ACC112 (cell line): ENCODE results near the gene KRTAP13-3.

Experiments used
- H2AFZ ChIP-seq: fragments of 200-600 bp; sonication (generic); one replicate; pipeline ENCODE4 v1.6.0; 2017; ENCODE audit warnings: antibody characterized with exemption, low read length; ENCODE audit not compliant: unreplicated experiment
- H3K27ac ChIP-seq: fragments of 200-600 bp; sonication (generic); 2 replicates; pipeline ENCODE4 v1.5.1; 2014; ENCODE audit warnings: low read depth, mild to moderate bottlenecking, antibody characterized with exemption, low read length, moderate library complexity
- H3K27me3 ChIP-seq: fragments of 200-600 bp; sonication (generic); 2 replicates; pipeline ENCODE4 v1.6.1; 2014; ENCODE audit warnings: mild to moderate bottlenecking, antibody characterized with exemption, low read length, moderate library complexity, mixed read lengths; ENCODE audit not compliant: insufficient read depth
- H3K36me3 ChIP-seq: fragments of 200-600 bp; sonication (generic); 2 replicates; pipeline ENCODE4 v1.6.1; 2016; ENCODE audit warnings: mild to moderate bottlenecking, antibody characterized with exemption, low read length, moderate library complexity, mixed read lengths; ENCODE audit not compliant: insufficient read depth
- H3K4me1 ChIP-seq: fragments of 200-600 bp; sonication (generic); one replicate; pipeline ENCODE4 v1.6.1; 2016; ENCODE audit warnings: low read length, mixed read lengths; ENCODE audit not compliant: insufficient read depth, unreplicated experiment, control insufficient read depth
- H3K4me3 ChIP-seq: fragments of 200-600 bp; sonication (generic); 2 replicates; pipeline ENCODE4 v1.5.1; 2014; ENCODE audit warnings: mild to moderate bottlenecking, low read depth, low read length
- H3K79me2 ChIP-seq: fragments of 200-600 bp; sonication (generic); one replicate; pipeline ENCODE4 v1.6.0; 2016; ENCODE audit warnings: low read length; ENCODE audit not compliant: control insufficient read depth, unreplicated experiment, insufficient read depth

KRTAP13-3 gene, protein sequence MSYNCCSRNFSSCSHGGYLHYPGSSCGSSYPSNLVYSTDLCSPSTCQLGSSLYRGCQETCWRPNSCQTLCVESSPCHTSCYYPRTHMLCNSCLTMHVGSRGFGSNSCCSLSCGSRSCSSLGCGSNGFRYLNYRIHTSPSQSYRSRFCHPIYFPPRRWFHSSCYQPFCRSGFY

DNA sequence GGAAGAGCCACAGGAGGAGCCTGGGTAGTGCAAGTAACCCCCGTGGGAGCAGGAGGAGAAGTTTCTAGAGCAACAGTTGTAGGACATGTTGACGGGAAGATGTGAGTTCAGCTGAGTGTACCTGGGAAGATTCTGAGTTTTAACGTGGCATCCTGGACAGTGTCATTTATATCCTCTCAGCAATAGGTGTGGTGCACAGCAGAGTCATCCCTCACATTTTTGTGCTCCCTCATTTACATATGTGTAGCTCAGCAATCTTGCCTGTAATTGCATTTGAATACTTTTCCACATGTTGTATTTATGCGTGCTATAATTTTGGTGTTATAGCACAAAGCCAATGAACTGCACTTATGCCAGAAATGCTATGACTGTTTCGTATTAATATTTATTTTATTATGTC lies at the start of gene KRTAP13-3:
TSS of gene KRTAP13-3 (minus strand) at position 101 of the 400 bp plus-strand sequence. CDS start at position 87, 14 bp downstream.
- Histone ChIP-seq H3K27me3 (0 out of 2 replicates have a peak, but pooled peaks cover 2% of the 10 kb centered on the region), H3K79me2 (no peaks in the 10 kb centered on the region), H3K4me1 (no peaks in the 10 kb centered on the region), H3K27ac (no peak within 1 kb of the TSS), H2AFZ (no peak within 1 kb of the TSS), H3K36me3 (no peaks in the 10 kb centered on the region), H3K4me3 (no peak within 1 kb of the TSS)

DNA sequence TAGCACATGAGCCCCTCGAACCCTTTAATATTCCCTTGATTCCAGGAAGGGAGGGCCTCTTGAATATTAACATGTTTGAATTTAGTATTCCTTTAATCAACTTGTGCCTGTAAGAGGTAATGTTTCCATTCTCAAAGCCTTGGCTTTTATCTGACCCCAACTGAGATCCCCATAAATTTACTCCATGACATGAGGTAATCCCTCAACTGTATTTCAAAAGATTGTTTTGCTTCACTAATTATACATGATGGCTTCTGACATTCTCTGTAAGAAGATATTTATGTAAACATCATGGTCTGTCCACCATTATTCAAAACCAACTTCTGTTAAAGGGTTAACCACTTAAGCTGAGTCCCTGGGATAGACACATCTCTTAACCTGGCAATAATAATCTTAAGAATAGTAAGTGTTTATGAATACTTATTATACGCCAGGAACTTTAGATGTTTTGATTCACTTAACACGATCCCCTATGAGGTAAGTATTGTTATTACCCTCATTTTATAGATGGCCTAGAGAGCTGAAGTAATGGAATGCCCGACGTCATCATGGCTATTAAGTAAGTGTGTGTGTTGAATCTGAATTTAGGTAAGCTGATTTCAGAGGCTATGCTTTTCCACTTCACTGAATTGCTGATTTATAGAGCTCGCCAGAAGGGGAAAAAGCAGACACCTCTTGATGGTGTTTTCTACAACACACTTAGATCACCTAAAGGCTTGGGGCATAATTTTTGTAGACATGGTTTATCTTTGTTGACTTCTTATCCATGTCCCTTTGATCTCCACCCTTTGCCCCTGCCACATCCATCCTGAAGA lies 43.4 kb upstream of the KRTAP13-3 start:
- Histone ChIP-seq H3K36me3 (no peaks in the 10 kb centered on the region), H3K4me1 (no peaks in the 10 kb centered on the region), H2AFZ (no peak overlapping the region), H3K27me3 (no peaks in the 10 kb centered on the region), H3K27ac (no peak overlapping the region), H3K4me3 (no peak overlapping the region), H3K79me2 (no peaks in the 10 kb centered on the region)

DNA sequence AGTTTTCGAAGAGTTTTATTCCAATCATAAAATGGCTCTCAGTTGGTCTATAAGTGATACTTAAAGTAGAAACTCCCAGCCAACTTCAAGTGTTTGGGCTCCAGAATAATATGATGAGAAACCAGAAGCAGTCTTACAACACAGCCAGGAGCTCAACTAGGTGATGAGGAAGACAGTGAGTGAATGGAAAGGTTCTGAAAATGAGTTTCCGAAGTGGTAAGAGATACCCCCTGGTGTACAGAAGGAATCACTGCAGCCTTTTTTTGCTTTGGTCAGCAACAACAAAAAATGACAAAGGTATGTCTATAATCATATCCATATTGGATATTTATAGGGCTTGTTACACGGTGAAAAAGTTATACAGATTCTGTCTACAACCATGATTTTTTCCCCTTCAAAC lies 38.0 kb upstream of the KRTAP13-3 start:
- no peak overlapping the region for H3K27ac ChIP-seq
- H3K79me2 ChIP-seq, result no peaks in the 10 kb centered on the region
- no peaks in the 10 kb centered on the region for H3K27me3 ChIP-seq
- H2AFZ ChIP-seq, result no peak overlapping the region
- H3K36me3 ChIP-seq, result no peaks in the 10 kb centered on the region
- no peak overlapping the region for H3K4me3 ChIP-seq
- H3K4me1 ChIP-seq, result no peaks in the 10 kb centered on the region

DNA sequence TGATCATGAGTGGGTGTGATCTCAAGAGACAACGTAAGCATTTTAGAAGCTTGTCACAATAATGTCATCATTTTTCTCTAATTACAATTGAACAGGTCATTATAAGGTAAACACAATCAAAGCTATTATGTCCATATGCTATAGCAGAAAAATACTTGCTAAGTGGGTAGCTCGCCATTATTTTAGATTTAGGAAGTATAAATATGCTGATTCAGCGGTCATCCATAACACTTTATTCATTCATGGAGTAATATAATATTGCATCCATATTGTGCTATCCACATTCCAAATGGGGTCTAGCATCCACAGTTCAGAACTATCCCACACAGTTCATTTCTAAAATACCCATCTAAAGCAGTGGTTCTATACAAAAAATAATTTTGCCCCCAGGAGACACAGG lies 22.8 kb upstream of the KRTAP13-3 start:
- Histone ChIP-seq H3K4me3 (no peak overlapping the region), H3K27me3 (no peaks in the 10 kb centered on the region), H3K79me2 (no peaks in the 10 kb centered on the region), H3K4me1 (no peaks in the 10 kb centered on the region), H3K36me3 (no peaks in the 10 kb centered on the region), H3K27ac (no peak overlapping the region), H2AFZ (no peak overlapping the region)

DNA sequence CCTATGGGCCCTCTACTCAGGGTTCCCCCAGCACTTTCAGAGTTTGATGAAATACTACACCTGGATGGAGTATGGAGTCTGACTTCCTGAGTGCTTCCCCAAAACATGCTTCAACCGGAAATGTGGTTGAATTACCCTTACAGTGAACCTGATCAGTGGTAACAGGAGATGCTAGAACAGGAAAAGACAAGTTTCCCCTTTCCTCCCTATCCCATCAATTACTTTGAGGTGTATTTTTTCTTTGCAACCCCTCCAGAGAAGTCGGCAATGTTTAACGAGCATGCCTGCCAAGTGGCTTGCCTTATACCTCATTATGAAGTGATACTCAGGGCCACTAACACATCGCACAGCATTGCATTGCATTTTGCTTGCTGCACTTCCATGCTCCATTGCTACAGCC lies 21.3 kb upstream of the KRTAP13-3 start:
- H3K4me1 ChIP-seq, result no peaks in the 10 kb centered on the region
- H3K4me3 ChIP-seq, result no peak overlapping the region
- no peaks in the 10 kb centered on the region for H3K79me2 ChIP-seq
- no peaks in the 10 kb centered on the region for H3K27me3 ChIP-seq
- no peak overlapping the region for H3K27ac ChIP-seq
- H3K36me3 ChIP-seq, result no peaks in the 10 kb centered on the region
- no peak overlapping the region for H2AFZ ChIP-seq

DNA sequence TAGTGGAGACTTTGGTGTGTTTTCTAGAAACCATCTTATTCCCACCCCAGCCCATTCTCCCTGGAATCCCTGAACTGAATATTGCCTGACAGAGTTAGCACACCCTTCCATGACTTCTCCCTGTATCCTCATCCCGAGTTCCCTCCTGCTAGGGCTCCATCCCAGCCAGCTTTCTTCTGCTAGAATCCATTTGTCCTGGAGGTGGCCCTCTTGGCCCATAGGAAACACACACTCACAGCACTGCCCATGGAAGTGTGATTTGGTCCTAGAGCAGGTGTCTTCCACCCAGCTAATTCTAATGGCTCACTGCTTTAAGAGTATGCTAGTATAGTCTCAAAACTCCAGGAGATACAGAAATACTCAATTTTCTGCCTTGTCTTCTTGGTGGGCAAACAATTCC lies 18.5 kb upstream of the KRTAP13-3 start:
- no peak overlapping the region for H2AFZ ChIP-seq
- no peaks in the 10 kb centered on the region for H3K36me3 ChIP-seq
- H3K27ac ChIP-seq, result no peak overlapping the region
- no peaks in the 10 kb centered on the region for H3K4me1 ChIP-seq
- H3K79me2 ChIP-seq, result no peaks in the 10 kb centered on the region
- H3K4me3 ChIP-seq, result no peak overlapping the region
- H3K27me3 ChIP-seq, result no peaks in the 10 kb centered on the region

DNA sequence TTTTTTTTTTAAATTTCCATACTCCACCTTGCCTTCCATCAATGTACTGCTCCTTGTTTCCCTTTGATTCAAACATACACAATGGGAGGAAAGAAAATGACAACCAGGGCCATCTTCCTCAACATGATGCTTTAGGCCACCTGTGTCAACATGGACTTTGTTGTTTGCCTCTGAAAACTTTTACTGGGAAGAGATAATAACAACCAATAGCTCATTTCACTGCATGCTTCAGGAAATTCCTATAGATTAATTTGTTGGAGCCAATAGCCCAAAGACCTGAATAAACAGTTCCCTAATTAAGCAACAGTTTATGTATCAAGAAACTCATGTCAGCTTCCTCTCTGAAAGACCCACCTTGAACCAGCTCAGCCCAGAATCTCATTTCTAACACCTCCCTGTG lies 17.5 kb upstream of the KRTAP13-3 start:
- Histone ChIP-seq H3K4me1 (no peaks in the 10 kb centered on the region), H3K27ac (no peak overlapping the region), H3K79me2 (no peaks in the 10 kb centered on the region), H2AFZ (no peak overlapping the region), H3K4me3 (no peak overlapping the region), H3K36me3 (no peaks in the 10 kb centered on the region), H3K27me3 (no peaks in the 10 kb centered on the region)

DNA sequence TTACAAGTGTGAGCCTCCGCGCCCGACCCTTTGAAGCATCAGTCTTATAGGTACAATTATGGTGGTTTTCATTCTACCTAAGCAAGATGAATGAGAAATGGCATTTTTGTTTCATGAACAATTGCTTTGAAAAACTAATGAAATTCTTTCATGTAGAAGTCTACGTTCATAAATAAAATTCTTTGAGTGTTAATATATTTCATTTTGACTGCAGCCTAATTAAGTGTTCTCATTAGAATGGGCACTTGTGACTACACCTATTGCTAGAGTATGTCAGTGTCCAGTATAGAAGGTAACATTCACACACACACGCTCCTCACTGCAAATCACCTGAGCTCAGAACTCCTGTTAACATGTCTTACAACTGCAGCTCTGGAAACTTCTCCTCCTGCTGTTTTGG lies 14.2 kb upstream of the KRTAP13-3 start, which contains the start of gene KRTAP15-1:
TSS of gene KRTAP15-1 (plus strand) at position 301 of the 400 bp plus-strand sequence. CDS start at position 354, 53 bp downstream.
- Histone ChIP-seq H3K4me3 (no peak within 1 kb of the TSS), H3K27ac (no peak within 1 kb of the TSS), H2AFZ (no peak within 1 kb of the TSS), H3K4me1 (no peaks in the 10 kb centered on the region), H3K27me3 (no peaks in the 10 kb centered on the region), H3K36me3 (no peaks in the 10 kb centered on the region), H3K79me2 (no peaks in the 10 kb centered on the region)

DNA sequence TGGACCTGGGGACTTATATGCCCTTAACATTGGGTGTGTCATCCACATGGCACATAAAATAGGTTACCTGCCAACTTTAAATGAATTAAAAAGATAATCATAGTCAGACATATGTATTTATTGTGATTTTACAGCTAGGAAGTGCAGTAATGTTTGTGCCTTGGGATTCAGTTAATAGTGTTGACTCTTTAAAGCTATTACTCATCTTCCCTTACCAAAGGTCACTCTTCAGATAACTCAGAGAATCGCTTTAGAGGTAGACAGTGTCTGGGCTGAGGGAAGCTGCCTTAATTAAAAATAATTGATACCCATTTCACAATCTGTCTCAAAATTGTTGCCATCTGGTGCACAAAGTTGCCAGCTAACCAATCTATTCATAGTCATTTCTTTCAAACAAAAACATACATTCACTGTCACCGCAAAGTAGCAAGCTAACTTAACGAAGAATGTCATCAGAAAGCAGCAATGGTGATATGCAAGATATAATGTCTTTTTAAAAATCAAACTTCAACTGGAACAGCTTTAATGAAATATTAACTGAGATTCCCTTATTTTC lies 11.4 kb upstream of the KRTAP13-3 start:
- Histone ChIP-seq H3K79me2 (no peaks in the 10 kb centered on the region), H3K27me3 (no peaks in the 10 kb centered on the region), H3K4me3 (no peak overlapping the region), H2AFZ (no peak overlapping the region), H3K27ac (no peak overlapping the region), H3K36me3 (no peaks in the 10 kb centered on the region), H3K4me1 (no peaks in the 10 kb centered on the region)

DNA sequence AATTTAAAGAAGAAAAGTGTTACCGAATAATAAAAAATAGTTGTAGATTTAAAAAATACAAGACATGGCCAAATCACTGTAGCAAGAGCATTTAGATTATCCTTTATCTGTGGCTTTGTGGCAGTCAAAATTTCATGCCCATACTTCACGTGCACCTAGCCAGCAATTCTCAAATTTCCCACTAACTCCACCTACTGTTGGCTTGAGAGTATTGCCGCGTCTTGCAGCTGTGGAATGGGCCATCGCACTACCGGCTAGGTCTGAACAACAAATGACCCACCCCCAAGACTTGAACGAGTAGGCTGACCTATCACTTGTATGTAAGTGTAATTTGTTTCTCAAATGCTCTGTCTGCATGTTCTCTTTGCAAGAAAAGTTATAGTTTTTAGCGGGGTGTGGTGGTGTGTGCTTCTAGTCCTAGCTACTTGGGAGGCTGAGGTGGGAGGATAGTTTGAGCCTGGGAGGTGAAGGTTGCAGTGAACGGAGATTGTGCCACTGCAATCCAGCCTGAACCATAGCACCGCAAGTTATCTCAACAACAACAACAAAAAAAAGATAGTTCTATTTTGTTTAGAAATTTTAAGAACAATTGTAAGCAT lies 8.4 kb upstream of the KRTAP13-3 start:
- H3K4me1 ChIP-seq, result no peaks in the 10 kb centered on the region
- no peak overlapping the region for H2AFZ ChIP-seq
- H3K27me3 ChIP-seq, result no peaks in the 10 kb centered on the region; the same call in 1 of the 2 replicates
- no peaks in the 10 kb centered on the region for H3K36me3 ChIP-seq
- no peak overlapping the region for H3K27ac ChIP-seq
- no peak overlapping the region for H3K4me3 ChIP-seq
- H3K79me2 ChIP-seq, result no peaks in the 10 kb centered on the region
